GM18499 (cell line): ENCODE measurements around the gene SLX4IP.

Experiments
- ATAC-seq: cut with Tn5 transposase; IDR thresholded peaks from one replicate; pipeline ENCODE4 v1.9.1; 2021; ENCODE audit warnings: moderate number of reproducible peaks; ENCODE audit not compliant: insufficient read depth, unreplicated experiment

SLX4IP gene

GRCh38 chr20:10639737-10640556 is 204.8 kb downstream of the SLX4IP start:
- no peak for ATAC-seq

- ATAC-seq, result no peak
Measured at GRCh38 chr20:10640897-10641296, 205.8 kb downstream of the SLX4IP start.

GRCh38 chr20:10641467-10641866 is 206.4 kb downstream of the SLX4IP start:
- no peak for ATAC-seq

- ATAC-seq, result no peak
Measured at GRCh38 chr20:10641893-10642292, 206.8 kb downstream of the SLX4IP start.

- ATAC-seq, result no peak
Measured at GRCh38 chr20:10642856-10643559, 207.9 kb downstream of the SLX4IP start.

- no peak for ATAC-seq
Measured at GRCh38 chr20:10643560-10643873, 208.4 kb downstream of the SLX4IP start.

GRCh38 chr20:10644458-10645204 is 209.5 kb downstream of the SLX4IP start:
- no peak for ATAC-seq

GRCh38 chr20:10645205-10645570 is 210.1 kb downstream of the SLX4IP start:
- no peak for ATAC-seq

- no peak for ATAC-seq
Measured at GRCh38 chr20:10646006-10646405, 210.9 kb downstream of the SLX4IP start.

- ATAC-seq, result no peak
Measured at GRCh38 chr20:10646886-10647420, 211.8 kb downstream of the SLX4IP start.

- ATAC-seq, result no peak
Measured at GRCh38 chr20:10647471-10647870, 212.4 kb downstream of the SLX4IP start.

- ATAC-seq, result no peak
Measured at GRCh38 chr20:10647909-10648308, 212.8 kb downstream of the SLX4IP start.

GRCh38 chr20:10648651-10649050 is 213.5 kb downstream of the SLX4IP start:
- ATAC-seq, result no peak

- ATAC-seq, result no peak
Measured at GRCh38 chr20:10649080-10649796, 214.1 kb downstream of the SLX4IP start.

- no peak for ATAC-seq
Measured at GRCh38 chr20:10649797-10650160, 214.7 kb downstream of the SLX4IP start.

- no peak for ATAC-seq
Measured at GRCh38 chr20:10651227-10651990, 216.3 kb downstream of the SLX4IP start.

- no peak for ATAC-seq
Measured at GRCh38 chr20:10652185-10652584, 217.1 kb downstream of the SLX4IP start.

- no peak for ATAC-seq
Measured at GRCh38 chr20:10652660-10653261, 217.7 kb downstream of the SLX4IP start.

GRCh38 chr20:10653599-10654249 is 218.6 kb downstream of the SLX4IP start:
- no peak for ATAC-seq
